HL-60/S4 treated with phorbol 12-myristate 13-acetate at 8.2 ng/mL for 4 days and 3 days (cell line): Measurements from ENCODE around the gene LACTB.

Experiments used
- in situ Hi-C: fragments of 300-500 bp; cut with MboI; formaldehyde crosslinking; loops from 2 replicates; pipeline ENCODE4 v1.15.0; 2022; ENCODE audit warnings: low sequenced_read_pairs

The LACTB gene

GRCh38 chr15:63122002-63122875 lies 578 bp downstream of the LACTB start:
- in situ Hi-C loops, result no loop called here

GRCh38 chr15:63124506-63124905 lies 2.8 kb downstream of the LACTB start:
- in situ Hi-C loops, result no loop called here

GRCh38 chr15:63126726-63127125 lies 5.1 kb downstream of the LACTB start:
- in situ Hi-C loops, result no loop called here

- in situ Hi-C loops, result no loop called here
Measured at GRCh38 chr15:63133786-63134185, 12.1 kb downstream of the LACTB start.

GRCh38 chr15:63134245-63134985 lies 12.8 kb downstream of the LACTB start:
- in situ Hi-C loops, result no loop called here

- in situ Hi-C loops, result no loop called here
Measured at GRCh38 chr15:63135281-63135680, 13.6 kb downstream of the LACTB start.

- in situ Hi-C loops, result no loop called here
Measured at GRCh38 chr15:63135804-63136203, 14.1 kb downstream of the LACTB start.

- in situ Hi-C loops, result no loop called here
Measured at GRCh38 chr15:63136742-63137141, 15.1 kb downstream of the LACTB start.

GRCh38 chr15:63140936-63141335 lies 19.3 kb downstream of the LACTB start:
- in situ Hi-C loops, result no loop called here

- in situ Hi-C loops, result no loop called here
Measured at GRCh38 chr15:63145426-63145825, 23.8 kb downstream of the LACTB start.

- in situ Hi-C loops, result no loop called here
Measured at GRCh38 chr15:63146684-63147083, 25.0 kb downstream of the LACTB start.

GRCh38 chr15:63151665-63152064 lies 30.0 kb downstream of the LACTB start:
- in situ Hi-C loops, result no loop called here

GRCh38 chr15:63155486-63155885 lies 33.8 kb downstream of the LACTB start:
- in situ Hi-C loops, result no loop called here

GRCh38 chr15:63156086-63156710 lies 34.5 kb downstream of the LACTB start:
- in situ Hi-C loops, result no loop called here

GRCh38 chr15:63156755-63157117 lies 35.1 kb downstream of the LACTB start:
- in situ Hi-C loops, result no loop called here

- in situ Hi-C loops, result no loop called here
Measured at GRCh38 chr15:63157118-63157843, 35.6 kb downstream of the LACTB start, which contains the start of gene RPS27L. Gene RPS27L, minus strand, starts transcription at chr15:63157477. Its CDS starts 72 bp downstream, at chr15:63157405.

GRCh38 chr15:63157891-63158431 lies 36.3 kb downstream of the LACTB start:
- in situ Hi-C loops, result no loop called here

- in situ Hi-C loops, result no loop called here
Measured at GRCh38 chr15:63160638-63161037, 39.0 kb downstream of the LACTB start.

GRCh38 chr15:63163217-63163616 lies 41.6 kb downstream of the LACTB start:
- in situ Hi-C loops, result no loop called here

GRCh38 chr15:63165166-63165859 lies 43.7 kb downstream of the LACTB start:
- in situ Hi-C loops, result no loop called here
